ENCODE data around the gene GLG1.

- no peak for TF ChIP-seq CTCF (IDR thresholded peaks at IDR 0.05; ENCODE audit: low read depth, low read length, poor library complexity, severe bottlenecking)
- no peak for TF ChIP-seq EZH2phosphoT487 (IDR thresholded peaks at IDR 0.05; ENCODE audit: borderline replicate concordance, low read length)
Observed at GRCh38 chr16:74477226-74477625, 129.7 kb downstream of the GLG1 start.

Data from DOHH2 (cell line).